ENCODE measurements around the gene DAB1.

Gene DAB1

GRCh38 chr1:57423656-57424211 lies at the start of gene DAB1:
Gene DAB1, minus strand, starts transcription at chr1:57424060. Its CDS starts 133,030 bp downstream, at chr1:57291030.
- Histone ChIP-seq H3K4me3 (ENCODE audit: low read depth, low read length) (peak within 1 kb of the TSS; percentile 71), H3K36me3 (ENCODE audit: control insufficient read depth, insufficient read depth, low read length) (no peaks in the 10 kb centered on the region)

GRCh38 chr1:57473448-57473847 lies 49.6 kb upstream of the DAB1 start:
- Histone ChIP-seq H3K9ac (ENCODE audit: low read depth, low read length) (no peak overlapping the region), H3K36me3 (ENCODE audit: control insufficient read depth, insufficient read depth, low read length) (no peaks in the 10 kb centered on the region), H3K27me3 (ENCODE audit: control insufficient read depth, insufficient read depth, low read length) (no peaks in the 10 kb centered on the region), H3K4me1 (ENCODE audit: control insufficient read depth, insufficient read depth, low read length) (no peaks in the 10 kb centered on the region), H3K9me3 (ENCODE audit: control insufficient read depth, insufficient read depth, low read length) (no peaks in the 10 kb centered on the region), H3K4me3 (ENCODE audit: low read depth, low read length) (no peak overlapping the region)

More at GRCh38 chr1:57423656-57424211, at the start of gene DAB1:
- Histone ChIP-seq H3K9me3 (ENCODE audit: control insufficient read depth, insufficient read depth, low read length) (no peaks in the 10 kb centered on the region), H3K4me1 (ENCODE audit: control insufficient read depth, insufficient read depth, low read length) (peaks cover 6% of the 10 kb centered on the region), H3K9ac (ENCODE audit: low read depth, low read length) (peak within 1 kb of the TSS; percentile 50), H3K27me3 (ENCODE audit: control insufficient read depth, insufficient read depth, low read length) (peaks cover 37% of the 10 kb centered on the region)

GRCh38 chr1:57471995-57472394 lies 48.1 kb upstream of the DAB1 start:
- Histone ChIP-seq H3K36me3 (ENCODE audit: control insufficient read depth, insufficient read depth, low read length) (no peaks in the 10 kb centered on the region), H3K9ac (ENCODE audit: low read depth, low read length) (no peak overlapping the region), H3K4me3 (ENCODE audit: low read depth, low read length) (no peak overlapping the region), H3K27me3 (ENCODE audit: control insufficient read depth, insufficient read depth, low read length) (no peaks in the 10 kb centered on the region), H3K9me3 (ENCODE audit: control insufficient read depth, insufficient read depth, low read length) (no peaks in the 10 kb centered on the region), H3K4me1 (ENCODE audit: control insufficient read depth, insufficient read depth, low read length) (no peaks in the 10 kb centered on the region)

GRCh38 chr1:57470036-57470435 lies 46.2 kb upstream of the DAB1 start:
- H3K36me3 ChIP-seq (ENCODE audit: control insufficient read depth, insufficient read depth, low read length) = no peaks in the 10 kb centered on the region
- no peak overlapping the region for H3K4me3 ChIP-seq (ENCODE audit: low read depth, low read length)
- H3K27me3 ChIP-seq (ENCODE audit: control insufficient read depth, insufficient read depth, low read length) = no peaks in the 10 kb centered on the region
- no peak overlapping the region for H3K9ac ChIP-seq (ENCODE audit: low read depth, low read length)
- no peaks in the 10 kb centered on the region for H3K9me3 ChIP-seq (ENCODE audit: control insufficient read depth, insufficient read depth, low read length)
- no peaks in the 10 kb centered on the region for H3K4me1 ChIP-seq (ENCODE audit: control insufficient read depth, insufficient read depth, low read length)

GRCh38 chr1:57468641-57469523 lies 45.0 kb upstream of the DAB1 start:
- no peaks in the 10 kb centered on the region for H3K4me1 ChIP-seq (ENCODE audit: control insufficient read depth, insufficient read depth, low read length)
- no peaks in the 10 kb centered on the region for H3K27me3 ChIP-seq (ENCODE audit: control insufficient read depth, insufficient read depth, low read length)
- no peak overlapping the region for H3K4me3 ChIP-seq (ENCODE audit: low read depth, low read length)
- H3K9me3 ChIP-seq (ENCODE audit: control insufficient read depth, insufficient read depth, low read length) = no peaks in the 10 kb centered on the region
- no peak overlapping the region for H3K9ac ChIP-seq (ENCODE audit: low read depth, low read length)
- H3K36me3 ChIP-seq (ENCODE audit: control insufficient read depth, insufficient read depth, low read length) = no peaks in the 10 kb centered on the region

GRCh38 chr1:57467830-57468229 lies 44.0 kb upstream of the DAB1 start:
- Histone ChIP-seq H3K4me1 (ENCODE audit: control insufficient read depth, insufficient read depth, low read length) (no peaks in the 10 kb centered on the region), H3K27me3 (ENCODE audit: control insufficient read depth, insufficient read depth, low read length) (no peaks in the 10 kb centered on the region), H3K4me3 (ENCODE audit: low read depth, low read length) (no peak overlapping the region), H3K9me3 (ENCODE audit: control insufficient read depth, insufficient read depth, low read length) (no peaks in the 10 kb centered on the region), H3K9ac (ENCODE audit: low read depth, low read length) (no peak overlapping the region), H3K36me3 (ENCODE audit: control insufficient read depth, insufficient read depth, low read length) (no peaks in the 10 kb centered on the region)

- Histone ChIP-seq H3K36me3 (ENCODE audit: control insufficient read depth, insufficient read depth, low read length) (no peaks in the 10 kb centered on the region), H3K4me1 (ENCODE audit: control insufficient read depth, insufficient read depth, low read length) (no peaks in the 10 kb centered on the region), H3K9ac (ENCODE audit: low read depth, low read length) (no peak overlapping the region)
Measured at GRCh38 chr1:57464756-57465155, 40.9 kb upstream of the DAB1 start.

GRCh38 chr1:57463343-57463742 lies 39.5 kb upstream of the DAB1 start:
- Histone ChIP-seq H3K27me3 (ENCODE audit: control insufficient read depth, insufficient read depth, low read length) (no peaks in the 10 kb centered on the region), H3K4me1 (ENCODE audit: control insufficient read depth, insufficient read depth, low read length) (no peaks in the 10 kb centered on the region), H3K9ac (ENCODE audit: low read depth, low read length) (no peak overlapping the region), H3K9me3 (ENCODE audit: control insufficient read depth, insufficient read depth, low read length) (no peaks in the 10 kb centered on the region), H3K4me3 (ENCODE audit: low read depth, low read length) (no peak overlapping the region), H3K36me3 (ENCODE audit: control insufficient read depth, insufficient read depth, low read length) (no peaks in the 10 kb centered on the region)

More at GRCh38 chr1:57464756-57465155, 40.9 kb upstream of the DAB1 start:
- Histone ChIP-seq H3K4me3 (ENCODE audit: low read depth, low read length) (no peak overlapping the region), H3K9me3 (ENCODE audit: control insufficient read depth, insufficient read depth, low read length) (no peaks in the 10 kb centered on the region), H3K27me3 (ENCODE audit: control insufficient read depth, insufficient read depth, low read length) (no peaks in the 10 kb centered on the region)

GRCh38 chr1:57461405-57461804 lies 37.5 kb upstream of the DAB1 start:
- H3K4me1 ChIP-seq (ENCODE audit: control insufficient read depth, insufficient read depth, low read length) = no peaks in the 10 kb centered on the region
- H3K36me3 ChIP-seq (ENCODE audit: control insufficient read depth, insufficient read depth, low read length) = no peaks in the 10 kb centered on the region
- no peaks in the 10 kb centered on the region for H3K9me3 ChIP-seq (ENCODE audit: control insufficient read depth, insufficient read depth, low read length)
- no peaks in the 10 kb centered on the region for H3K27me3 ChIP-seq (ENCODE audit: control insufficient read depth, insufficient read depth, low read length)
- no peak overlapping the region for H3K9ac ChIP-seq (ENCODE audit: low read depth, low read length)
- no peak overlapping the region for H3K4me3 ChIP-seq (ENCODE audit: low read depth, low read length)

- no peak overlapping the region for H3K4me3 ChIP-seq (ENCODE audit: low read depth, low read length)
- H3K9me3 ChIP-seq (ENCODE audit: control insufficient read depth, insufficient read depth, low read length) = no peaks in the 10 kb centered on the region
- H3K36me3 ChIP-seq (ENCODE audit: control insufficient read depth, insufficient read depth, low read length) = no peaks in the 10 kb centered on the region
- peaks cover 4% of the 10 kb centered on the region for H3K27me3 ChIP-seq (ENCODE audit: control insufficient read depth, insufficient read depth, low read length)
- H3K4me1 ChIP-seq (ENCODE audit: control insufficient read depth, insufficient read depth, low read length) = peaks cover 7% of the 10 kb centered on the region
- no peak overlapping the region for H3K9ac ChIP-seq (ENCODE audit: low read depth, low read length)
Measured at GRCh38 chr1:57451516-57451915, 27.7 kb upstream of the DAB1 start.

- Histone ChIP-seq H3K36me3 (ENCODE audit: control insufficient read depth, insufficient read depth, low read length) (no peaks in the 10 kb centered on the region), H3K9ac (ENCODE audit: low read depth, low read length) (no peak overlapping the region), H3K4me3 (ENCODE audit: low read depth, low read length) (no peak overlapping the region), H3K9me3 (ENCODE audit: control insufficient read depth, insufficient read depth, low read length) (no peaks in the 10 kb centered on the region), H3K4me1 (ENCODE audit: control insufficient read depth, insufficient read depth, low read length) (peaks cover 7% of the 10 kb centered on the region), H3K27me3 (ENCODE audit: control insufficient read depth, insufficient read depth, low read length) (peaks cover 4% of the 10 kb centered on the region)
Measured at GRCh38 chr1:57450981-57451380, 27.1 kb upstream of the DAB1 start.

- Histone ChIP-seq H3K4me1 (ENCODE audit: control insufficient read depth, insufficient read depth, low read length) (peaks cover 7% of the 10 kb centered on the region), H3K9me3 (ENCODE audit: control insufficient read depth, insufficient read depth, low read length) (no peaks in the 10 kb centered on the region), H3K4me3 (ENCODE audit: low read depth, low read length) (no peak overlapping the region), H3K27me3 (ENCODE audit: control insufficient read depth, insufficient read depth, low read length) (peaks cover 4% of the 10 kb centered on the region), H3K9ac (ENCODE audit: low read depth, low read length) (no peak overlapping the region), H3K36me3 (ENCODE audit: control insufficient read depth, insufficient read depth, low read length) (no peaks in the 10 kb centered on the region)
Measured at GRCh38 chr1:57447551-57447950, 23.7 kb upstream of the DAB1 start.
